Measurements from ENCODE around the gene TMEM141.
"Not testable (repeated sequence)": the region's sequence is repeated elsewhere in the genome, so short reads cannot be mapped to it uniquely, and the experiment has no call there.

The TMEM141 gene

GRCh38 chr9:136794281-136794999, 3.3 kb downstream of the TMEM141 start:
- DNase-seq (ENCODE audit: low read depth), result no peak

- DNase-seq (ENCODE audit: low read depth), result no peak
Measured at GRCh38 chr9:136795000-136795348, 3.8 kb downstream of the TMEM141 start.

GRCh38 chr9:136796238-136796774, 5.2 kb downstream of the TMEM141 start, which contains the start of gene CCDC183:
TSS of gene CCDC183 (plus strand) at chr9:136796338. CDS start at chr9:136796398, 60 bp downstream.
- no peak for DNase-seq (ENCODE audit: low read depth)

GRCh38 chr9:136796775-136797347, 5.7 kb downstream of the TMEM141 start:
- peak; percentile 49 for DNase-seq (ENCODE audit: low read depth)

GRCh38 chr9:136798708-136799078, 7.5 kb downstream of the TMEM141 start:
- DNase-seq (ENCODE audit: low read depth), result no peak

- no peak for DNase-seq (ENCODE audit: low read depth)
Measured at GRCh38 chr9:136799079-136799853, 8.1 kb downstream of the TMEM141 start.

- peak; percentile 65 for DNase-seq (ENCODE audit: low read depth)
Measured at GRCh38 chr9:136799854-136800657, 8.9 kb downstream of the TMEM141 start.

GRCh38 chr9:136802321-136802720, 11.2 kb downstream of the TMEM141 start:
- no peak for DNase-seq (ENCODE audit: low read depth)

- DNase-seq (ENCODE audit: low read depth), result not testable (repeated sequence)
Measured at GRCh38 chr9:136803009-136803550, 11.9 kb downstream of the TMEM141 start.

GRCh38 chr9:136803551-136804508, 12.7 kb downstream of the TMEM141 start:
- no peak for DNase-seq (ENCODE audit: low read depth)

GRCh38 chr9:136804509-136805206, 13.5 kb downstream of the TMEM141 start:
- no peak for DNase-seq (ENCODE audit: low read depth)

- no peak for DNase-seq (ENCODE audit: low read depth)
Measured at GRCh38 chr9:136805207-136805740, 14.1 kb downstream of the TMEM141 start.

GRCh38 chr9:136806067-136806466, 14.9 kb downstream of the TMEM141 start:
- DNase-seq (ENCODE audit: low read depth), result no peak

- DNase-seq (ENCODE audit: low read depth), result no peak
Measured at GRCh38 chr9:136806631-136807201, 15.6 kb downstream of the TMEM141 start.

- DNase-seq (ENCODE audit: low read depth), result peak; percentile 75
Measured at GRCh38 chr9:136807281-136808074, 16.3 kb downstream of the TMEM141 start, which contains the start of gene RABL6. TSS of gene RABL6 (plus strand) at chr9:136807948. CDS start at chr9:136808197, 249 bp downstream.

GRCh38 chr9:136808075-136808805, 17.1 kb downstream of the TMEM141 start:
- peak; percentile 17 for DNase-seq (ENCODE audit: low read depth)

GRCh38 chr9:136808806-136809158, 17.6 kb downstream of the TMEM141 start:
- DNase-seq (ENCODE audit: low read depth), result peak; percentile 56

Measured in EH (cell line).